HG03460 (cell line): ENCODE results near the gene APOC4.
"Not testable (repeated sequence)": the region's sequence is repeated elsewhere in the genome, so short reads cannot be mapped to it uniquely, and the experiment has no call there.

ENCODE experiments used
- ATAC-seq: cut with Tn5 transposase; IDR thresholded peaks from one replicate; pipeline ENCODE4 v1.9.1; 2021; ENCODE audit not compliant: unreplicated experiment

The APOC4 gene

GRCh38 chr19:44957526-44957925, 15.5 kb downstream of the APOC4 start:
- ATAC-seq = no peak

GRCh38 chr19:44958090-44958489, 16.1 kb downstream of the APOC4 start:
- no peak for ATAC-seq

- no peak for ATAC-seq
These were observed 17.7 kb downstream of the APOC4 start for GRCh38 chr19:44959691-44960090.

GRCh38 chr19:44960906-44961728, 19.1 kb downstream of the APOC4 start:
- no peak for ATAC-seq

- no peak for ATAC-seq
These were observed 19.8 kb downstream of the APOC4 start for GRCh38 chr19:44961821-44962220.

- ATAC-seq = no peak
These were observed 26.1 kb downstream of the APOC4 start for GRCh38 chr19:44968118-44968517.

GRCh38 chr19:44968670-44969069, 26.6 kb downstream of the APOC4 start:
- no peak for ATAC-seq

- no peak for ATAC-seq
These were observed 27.4 kb downstream of the APOC4 start for GRCh38 chr19:44969437-44969836.

GRCh38 chr19:44971451-44971850, 29.4 kb downstream of the APOC4 start:
- not testable (repeated sequence) for ATAC-seq

GRCh38 chr19:44972802-44973201, 30.8 kb downstream of the APOC4 start:
- ATAC-seq = no peak

- no peak for ATAC-seq
These were observed 32.1 kb downstream of the APOC4 start for GRCh38 chr19:44973982-44974735.

GRCh38 chr19:44974857-44975256, 32.8 kb downstream of the APOC4 start:
- no peak for ATAC-seq

- ATAC-seq = no peak
These were observed 33.4 kb downstream of the APOC4 start for GRCh38 chr19:44975444-44975843.

GRCh38 chr19:44984005-44984404, 42.0 kb downstream of the APOC4 start:
- ATAC-seq = no peak

GRCh38 chr19:44985445-44985844, 43.4 kb downstream of the APOC4 start:
- no peak for ATAC-seq

- no peak for ATAC-seq
These were observed 44.4 kb downstream of the APOC4 start for GRCh38 chr19:44986389-44986788.

- ATAC-seq = no peak
These were observed 45.2 kb downstream of the APOC4 start for GRCh38 chr19:44987148-44987675.

- ATAC-seq = no peak
These were observed 46.2 kb downstream of the APOC4 start for GRCh38 chr19:44988273-44988672.

- no peak for ATAC-seq
These were observed 47.0 kb downstream of the APOC4 start for GRCh38 chr19:44988896-44989556.

GRCh38 chr19:44990459-44990858, 48.4 kb downstream of the APOC4 start:
- no peak for ATAC-seq

GRCh38 chr19:44990966-44991365, 48.9 kb downstream of the APOC4 start:
- ATAC-seq = no peak
